HG02938 (cell line): ENCODE data around the gene TRNAU1AP.
"Not testable (repeated sequence)": the region's sequence is repeated elsewhere in the genome, so short reads cannot be mapped to it uniquely, and the experiment has no call there.

Experiments
- ATAC-seq: cut with Tn5 transposase; IDR thresholded peaks from one replicate; pipeline ENCODE4 v1.9.1; 2021; ENCODE audit warnings: mild to moderate bottlenecking, moderate library complexity; ENCODE audit not compliant: unreplicated experiment

The TRNAU1AP gene

GRCh38 chr1:28521502-28522164, 31.3 kb upstream of the TRNAU1AP start:
- no peak for ATAC-seq

- not testable (repeated sequence) for ATAC-seq
These were observed 30.3 kb upstream of the TRNAU1AP start for GRCh38 chr1:28522537-28522936.

DNA sequence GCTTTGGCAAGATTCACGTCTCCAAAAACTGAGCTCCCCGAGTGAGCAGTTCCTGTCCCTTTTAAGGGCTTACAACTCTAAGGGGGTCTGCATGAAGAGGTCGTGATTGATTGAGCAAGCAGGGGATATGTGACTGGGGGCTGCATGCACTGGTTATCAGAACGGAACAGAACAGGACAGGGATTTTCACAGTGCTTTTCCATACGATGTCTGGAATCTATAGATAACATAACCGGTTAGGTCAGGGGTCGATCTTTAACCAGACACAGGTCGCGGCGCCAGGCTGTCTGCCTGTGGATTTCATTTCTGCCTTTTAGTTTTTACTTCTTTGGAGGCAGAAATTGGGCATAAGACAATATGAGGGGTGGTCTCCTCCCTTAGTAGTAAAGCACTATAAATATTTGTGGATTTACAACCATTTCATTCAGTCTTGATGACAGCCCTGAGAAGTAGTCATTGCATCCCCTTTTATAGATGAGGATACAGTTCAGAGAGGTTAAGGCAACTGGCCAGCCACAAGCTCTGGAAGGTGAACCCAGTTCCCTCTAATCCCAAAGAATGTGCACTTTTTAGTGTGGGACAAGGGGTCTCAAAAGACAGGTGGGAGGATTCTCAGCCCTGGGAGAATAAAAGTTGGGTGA, 27.8 kb upstream of the TRNAU1AP start:
- not testable (repeated sequence) for ATAC-seq

GRCh38 chr1:28526886-28527285, 26.0 kb upstream of the TRNAU1AP start:
- ATAC-seq, result no peak

DNA sequence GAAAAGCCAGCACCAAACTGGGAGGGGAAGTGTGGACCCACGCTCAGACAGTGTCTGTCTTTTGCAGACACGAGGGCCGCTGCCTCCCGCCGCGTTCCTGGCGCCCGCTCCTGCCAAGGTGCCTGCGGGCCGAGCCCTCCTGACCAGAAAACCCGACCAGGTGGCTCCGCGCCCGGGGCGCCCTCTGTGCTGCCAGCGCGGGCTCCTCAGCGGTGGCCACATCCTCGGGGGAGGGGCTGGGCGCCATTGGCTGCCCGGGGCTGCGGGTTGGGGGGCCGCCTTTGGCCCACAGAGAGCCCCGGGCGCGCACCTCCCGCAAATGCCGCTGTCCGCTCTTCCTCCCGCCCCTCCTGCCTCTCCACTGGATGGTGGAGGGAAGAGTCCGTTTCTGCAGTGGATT, 22.4 kb upstream of the TRNAU1AP start:
- ATAC-seq, result no peak

- no peak for ATAC-seq
These were observed 18.2 kb upstream of the TRNAU1AP start for GRCh38 chr1:28534671-28535070.

DNA sequence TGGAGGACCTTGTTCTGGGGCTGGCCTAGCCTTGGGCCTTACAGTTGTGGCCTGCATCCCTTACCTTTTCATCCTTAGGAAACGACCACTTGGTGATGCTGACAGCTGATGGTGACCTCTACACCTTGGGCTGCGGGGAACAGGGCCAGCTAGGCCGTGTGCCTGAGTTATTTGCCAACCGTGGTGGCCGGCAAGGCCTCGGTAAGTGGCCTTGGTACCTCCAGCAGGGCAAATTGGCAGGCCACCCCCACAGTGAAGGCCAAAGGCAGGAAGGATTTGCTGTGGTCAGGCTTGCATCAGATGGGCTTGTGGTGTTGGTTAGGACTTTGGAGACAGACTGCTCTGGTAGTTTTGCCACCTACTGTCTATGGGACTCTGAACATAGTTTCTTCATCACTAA, 17.7 kb upstream of the TRNAU1AP start:
- ATAC-seq, result no peak

DNA sequence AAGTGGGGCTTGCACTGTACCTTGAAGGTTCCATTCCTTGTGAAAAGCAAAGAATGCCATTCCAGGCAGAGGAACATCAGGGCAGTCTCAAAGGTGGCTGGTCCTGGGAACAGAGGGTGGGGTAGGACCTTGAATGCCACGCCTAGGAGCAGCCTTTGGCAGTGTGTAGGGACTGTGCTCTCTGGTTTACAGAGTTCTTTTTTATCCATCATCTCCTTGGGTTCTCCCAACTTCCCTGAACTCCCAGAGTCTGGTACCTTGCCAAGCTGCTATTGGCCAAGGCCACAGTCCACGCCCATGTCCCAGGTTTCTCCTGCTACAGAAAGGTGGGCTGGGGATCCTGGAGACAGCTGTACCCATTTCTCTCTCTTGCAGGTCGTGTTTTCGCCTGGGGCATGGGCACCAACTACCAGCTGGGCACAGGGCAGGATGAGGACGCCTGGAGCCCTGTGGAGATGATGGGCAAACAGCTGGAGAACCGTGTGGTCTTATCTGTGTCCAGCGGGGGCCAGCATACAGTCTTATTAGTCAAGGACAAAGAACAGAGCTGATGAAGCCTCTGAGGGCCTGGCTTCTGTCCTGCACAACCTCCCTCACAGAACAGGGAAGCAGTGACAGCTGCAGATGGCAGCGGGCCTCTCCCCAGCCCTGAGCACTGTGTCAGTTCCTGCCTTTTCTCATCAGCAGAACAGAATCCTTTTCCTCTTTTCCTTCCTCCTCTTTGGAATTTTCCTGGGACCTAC, 15.3 kb upstream of the TRNAU1AP start:
- ATAC-seq, result no peak

DNA sequence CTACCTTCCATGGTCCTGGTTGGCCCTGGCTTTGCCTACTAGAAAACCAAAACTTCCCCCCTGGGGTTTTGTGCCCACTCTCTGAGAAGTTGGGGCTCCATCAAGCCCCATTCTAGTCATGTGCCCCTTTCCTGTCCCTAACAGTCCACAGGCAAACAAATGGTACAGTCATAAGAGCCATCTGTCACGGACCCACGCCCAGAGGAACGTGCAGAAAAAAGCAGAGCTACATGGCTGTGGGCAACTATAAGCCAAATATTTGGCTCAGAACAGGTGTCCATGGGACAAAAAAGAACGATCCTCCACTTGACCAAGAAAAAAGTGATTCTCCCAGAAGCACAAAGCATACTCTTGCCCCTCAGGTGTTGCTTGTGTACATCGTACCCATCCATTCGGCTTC, 14.6 kb upstream of the TRNAU1AP start:
- ATAC-seq, result no peak

DNA sequence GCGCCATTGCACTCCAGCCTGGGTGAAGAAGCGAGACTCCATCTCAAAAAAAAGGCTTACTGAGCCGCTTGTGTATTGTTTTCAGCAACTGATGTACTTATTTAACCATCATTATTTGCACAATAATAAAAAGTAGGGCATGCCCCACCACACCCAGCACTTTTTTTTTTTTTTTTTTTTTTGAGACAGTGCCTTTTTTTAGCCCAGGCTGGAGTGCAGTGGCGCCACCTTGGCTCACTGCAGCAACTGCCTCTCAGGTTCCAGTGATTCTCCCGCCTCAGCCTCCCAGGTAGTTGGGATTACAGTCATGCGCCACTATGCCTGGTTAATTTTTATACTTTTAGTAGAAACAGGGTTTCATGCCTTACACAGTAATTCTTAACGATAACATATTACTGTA, 12.2 kb upstream of the TRNAU1AP start:
- no peak for ATAC-seq

DNA sequence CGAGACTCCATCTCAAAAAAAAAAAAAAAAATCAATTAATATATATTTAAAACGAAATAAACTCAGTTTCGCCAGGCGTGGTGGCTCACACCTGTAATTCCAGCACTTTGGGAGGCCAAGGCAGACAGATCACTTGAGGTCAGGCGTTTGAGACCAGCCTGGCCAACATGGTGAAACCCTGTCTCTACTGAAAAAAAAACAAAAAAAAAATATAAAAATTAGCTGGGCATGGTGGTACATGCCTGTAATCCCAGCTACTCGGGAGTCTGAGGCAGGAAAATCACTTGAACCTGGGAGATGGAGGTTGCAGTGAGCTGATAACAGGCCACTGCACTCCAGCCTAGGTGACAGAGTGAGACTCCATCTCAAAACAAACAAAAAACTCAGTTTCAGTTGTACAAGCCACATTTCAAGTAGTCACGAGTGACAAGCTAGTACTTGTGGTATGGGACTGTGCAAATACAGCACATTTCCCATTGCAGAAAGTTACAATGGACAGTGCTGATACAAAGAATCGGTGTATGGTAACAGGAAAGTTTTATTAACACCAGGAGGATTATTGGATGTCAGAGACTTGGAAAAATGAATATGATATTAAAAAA, 11.4 kb upstream of the TRNAU1AP start:
- ATAC-seq, result not testable (repeated sequence)

GRCh38 chr1:28545246-28545628, 7.6 kb upstream of the TRNAU1AP start:
- ATAC-seq, result no peak

DNA sequence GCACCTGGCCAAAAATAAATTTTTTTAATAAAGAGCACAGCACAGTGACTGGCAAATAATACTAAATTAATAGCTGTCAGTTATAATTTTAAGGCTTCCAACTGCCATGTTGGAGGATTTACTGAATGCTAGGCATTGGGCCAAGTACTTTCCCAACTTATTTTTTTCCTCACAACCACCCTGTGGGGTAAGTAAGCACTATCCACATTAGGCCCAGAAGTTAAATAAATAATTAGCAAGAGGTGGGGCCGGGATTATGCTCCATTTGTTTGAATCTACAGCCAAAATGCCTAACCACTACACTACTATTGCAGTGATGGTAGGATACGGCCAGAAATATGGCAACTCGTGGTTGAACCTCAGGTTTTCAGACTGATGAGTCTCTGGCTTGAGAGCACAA, 4.6 kb upstream of the TRNAU1AP start:
- no peak for ATAC-seq

- no peak for ATAC-seq
These were observed 1.5 kb upstream of the TRNAU1AP start for GRCh38 chr1:28551381-28551780.

- ATAC-seq, result no peak
These were observed 8.0 kb downstream of the TRNAU1AP start for GRCh38 chr1:28560886-28561285.

GRCh38 chr1:28564310-28564709, 11.4 kb downstream of the TRNAU1AP start:
- no peak for ATAC-seq

- no peak for ATAC-seq
These were observed 12.2 kb downstream of the TRNAU1AP start for GRCh38 chr1:28565040-28565439.

GRCh38 chr1:28565726-28566125, 12.8 kb downstream of the TRNAU1AP start:
- ATAC-seq, result no peak

- ATAC-seq, result no peak
These were observed 14.0 kb downstream of the TRNAU1AP start for GRCh38 chr1:28566931-28567330.

GRCh38 chr1:28571911-28572310, 19.0 kb downstream of the TRNAU1AP start:
- no peak for ATAC-seq

DNA sequence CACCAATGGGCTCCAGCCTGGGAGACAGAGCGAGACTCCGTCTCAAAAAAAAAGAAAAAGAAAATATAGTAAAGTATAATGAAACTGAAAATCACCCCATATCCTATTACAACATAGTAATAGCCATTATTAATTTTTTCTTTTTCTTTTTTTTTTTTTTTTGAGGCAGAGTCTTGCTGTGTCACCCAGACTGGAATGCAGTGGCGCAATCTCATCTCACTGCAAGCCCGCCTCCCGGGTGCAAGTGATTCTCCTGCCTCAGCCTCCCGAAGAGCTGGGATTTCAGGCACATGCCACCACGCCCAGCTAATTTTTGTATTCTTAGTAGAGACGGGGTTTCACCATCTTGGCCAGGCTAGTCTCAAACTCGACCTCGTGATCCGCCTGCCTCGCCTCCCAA, 20.0 kb downstream of the TRNAU1AP start:
- not testable (repeated sequence) for ATAC-seq

DNA sequence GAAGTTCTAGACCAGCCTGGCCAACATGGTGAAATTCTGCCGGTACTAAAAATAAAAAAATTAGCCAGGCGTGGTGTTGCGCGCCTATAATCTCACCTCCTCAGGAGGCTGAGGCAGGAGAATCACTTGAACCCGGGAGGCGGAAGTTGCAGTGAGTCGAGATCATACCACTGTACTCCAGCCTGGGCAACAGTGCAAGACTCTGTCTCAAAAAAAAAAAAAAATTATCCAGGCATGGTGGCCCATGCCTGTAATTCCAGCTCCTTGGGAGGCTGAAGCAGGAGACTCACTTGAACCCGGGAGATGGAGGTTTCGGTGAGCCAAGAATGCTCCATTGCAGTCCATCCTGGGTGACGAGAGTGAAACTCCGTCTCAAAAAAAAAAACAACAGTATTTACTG, 20.7 kb downstream of the TRNAU1AP start:
- ATAC-seq, result no peak
